H1 (cell line): ENCODE results near the gene SCG3. TPM values are rescaled to one million over a fixed set of nuclear protein-coding genes. Genes with fewer than 3 reads are reported as not detected.

ENCODE experiments used
- CTCF ChIA-PET: fragments of 300-600 bp; sonication (Branson Sonifier 250); formaldehyde crosslinking; loops from one replicate; lab custom pipeline; 2021; ENCODE audit not compliant: partially characterized antibody; lab: Charles Lee
- POLR2A ChIA-PET: fragments of 300-600 bp; sonication (Branson Sonifier 250); formaldehyde crosslinking; loops from one replicate; lab custom pipeline; 2021; ENCODE audit warnings: inconsistent platforms; ENCODE audit not compliant: partially characterized antibody; lab: Charles Lee
- DNase-seq, 2 experiments: peaks; one replicate each; pipeline versions ENCODE4 v3.0.0 to v3.0.0-alpha.2; 2010 to 2022; ENCODE audit warnings: low spot score in 2 of 2, low read depth in 1 of 2, mixed read lengths in 1 of 2
- FAIRE-seq: peaks from 2 replicates; lab custom pipeline; 2011; peaks lifted over from hg19 to GRCh38; lab: Jason Lieb, UNC
- H2AFZ ChIP-seq: 2 replicates; pipeline ENCODE4 v1.8.1; 2012; ENCODE audit warnings: low read length, inconsistent platforms
- H2AK5ac ChIP-seq: 2 replicates; pipeline ENCODE4 v1.6.1; 2013; ENCODE audit warnings: low read depth, low read length
- H2BK120ac ChIP-seq: replicated peaks from 2 replicates; pipeline ENCODE3; 2013; ENCODE audit warnings: low read depth, low read length, inconsistent platforms
- H2BK12ac ChIP-seq: 2 replicates; pipeline ENCODE4 v1.6.1; 2013; ENCODE audit warnings: low read depth, low read length
- H2BK15ac ChIP-seq: 2 replicates; pipeline ENCODE4 v1.6.1; 2013; ENCODE audit warnings: low read length
- H2BK20ac ChIP-seq: 2 replicates; pipeline ENCODE4 v1.6.1; 2013; ENCODE audit warnings: low read length
- H2BK5ac ChIP-seq: 2 replicates; pipeline ENCODE4 v1.6.1; 2013; ENCODE audit warnings: low read depth, low read length
- H3K14ac ChIP-seq: 2 replicates; pipeline ENCODE4 v1.6.1; 2013; ENCODE audit warnings: inconsistent platforms; ENCODE audit not compliant: insufficient read length
- H3K18ac ChIP-seq: 2 replicates; pipeline ENCODE4 v1.6.1; 2013; ENCODE audit warnings: low read length; ENCODE audit errors: extremely low read depth
- H3K23ac ChIP-seq: 2 replicates; pipeline ENCODE4 v1.6.1; 2013; ENCODE audit warnings: inconsistent platforms; ENCODE audit not compliant: insufficient read length
- H3K23me2 ChIP-seq: 2 replicates; pipeline ENCODE4 v1.6.1; 2013; ENCODE audit warnings: low read depth, low read length
- H3K27ac ChIP-seq: 2 replicates; pipeline ENCODE4 v1.6.1; 2011; ENCODE audit warnings: low read depth, low read length, inconsistent platforms
- H3K27me3 ChIP-seq, 4 experiments: replicated peaks in 1 of 4; 1 replicate in 1 of 4; 2 replicates in 3 of 4; pipeline versions ENCODE4 v1.6.1 to v1.8.1; 2011 to 2013; ENCODE audit warnings: low read length in 3 of 4, mild to moderate bottlenecking in 3 of 4, inconsistent platforms in 2 of 4, mixed read lengths in 2 of 4, moderate library complexity in 1 of 4; ENCODE audit not compliant: control insufficient read depth in 3 of 4, insufficient read depth in 3 of 4; ENCODE audit errors: extremely low read depth in 1 of 4
- H3K36me3 ChIP-seq, 4 experiments: 2 replicates each; pipeline versions ENCODE4 v1.6.1 to v1.8.1; 2011 to 2013; ENCODE audit warnings: mild to moderate bottlenecking in 4 of 4, low read length in 3 of 4, moderate library complexity in 2 of 4, control low read depth in 1 of 4, inconsistent platforms in 1 of 4; ENCODE audit not compliant: insufficient read depth in 4 of 4, control insufficient read depth in 2 of 4
- H3K4ac ChIP-seq: replicated peaks from 2 replicates; pipeline ENCODE3; 2013; ENCODE audit warnings: low read length, low read depth, mixed read lengths, inconsistent platforms; ENCODE audit not compliant: insufficient read length
- H3K4me1 ChIP-seq, 4 experiments: replicated peaks in 1 of 4; 1 replicate in 1 of 4; 2 replicates in 3 of 4; pipeline versions ENCODE4 v1.6.1 to v1.8.1; 2011 to 2013; ENCODE audit warnings: low read length in 3 of 4, inconsistent platforms in 2 of 4, mixed read lengths in 1 of 4; ENCODE audit not compliant: insufficient read depth in 4 of 4, control insufficient read depth in 3 of 4
- H3K4me2 ChIP-seq, 2 experiments: 2 replicates each; pipeline versions ENCODE4 v1.6.1 to v1.8.1; 2011 to 2013; ENCODE audit warnings: low read depth in 2 of 2, low read length in 2 of 2, control low read depth in 1 of 2, inconsistent platforms in 1 of 2, mild to moderate bottlenecking in 1 of 2; ENCODE audit not compliant: insufficient read depth in 1 of 2
- H3K4me3 ChIP-seq, 4 experiments: fragments of 200-600, 300-600 bp in 1 of 4; sonication (generic), shearing (Covaris generic), sonication (Bioruptor Twin) in 1 of 4; 2 replicates each; pipeline versions ENCODE4 v1.5.1 to v1.8.1; 2011 to 2016; ENCODE audit warnings: low read length in 4 of 4, low read depth in 3 of 4, control low read depth in 2 of 4, inconsistent platforms in 2 of 4, mild to moderate bottlenecking in 2 of 4, mixed read lengths in 1 of 4, moderate library complexity in 1 of 4; ENCODE audit not compliant: insufficient read depth in 2 of 4; ENCODE audit errors: extremely low read depth in 1 of 4
- H3K56ac ChIP-seq: replicated peaks from 2 replicates; pipeline ENCODE3; 2013; ENCODE audit warnings: low read depth, mild to moderate bottlenecking, mixed read lengths, low read length, inconsistent platforms; ENCODE audit not compliant: insufficient read length
- H3K79me1 ChIP-seq: 2 replicates; pipeline ENCODE4 v1.6.1; 2013; ENCODE audit warnings: low read depth, low read length, control low read depth
- H3K79me2 ChIP-seq, 2 experiments: 2 replicates each; pipeline versions ENCODE4 v1.6.1 to v1.8.1; 2012 to 2013; ENCODE audit warnings: low read length in 2 of 2, mild to moderate bottlenecking in 2 of 2, inconsistent platforms in 1 of 2; ENCODE audit not compliant: insufficient read depth in 2 of 2, control insufficient read depth in 1 of 2
- H3K9ac ChIP-seq, 4 experiments: replicated peaks in 1 of 4; 1 replicate in 1 of 4; 2 replicates in 3 of 4; pipeline versions ENCODE4 v1.6.1 to v1.8.1; 2011 to 2013; ENCODE audit warnings: low read depth in 3 of 4, low read length in 3 of 4, control low read depth in 2 of 4, mild to moderate bottlenecking in 2 of 4, moderate library complexity in 2 of 4, inconsistent platforms in 1 of 4; ENCODE audit errors: extremely low read depth in 1 of 4
- H3K9me3 ChIP-seq, 2 experiments: 2 replicates each; pipeline versions ENCODE4 v1.6.1 to v1.8.1; 2012 to 2013; ENCODE audit warnings: mild to moderate bottlenecking in 2 of 2, moderate library complexity in 2 of 2, control low read depth in 1 of 2, inconsistent platforms in 1 of 2, low read depth in 1 of 2, low read length in 1 of 2, mixed read lengths in 1 of 2; ENCODE audit not compliant: insufficient read depth in 2 of 2
- H4K20me1 ChIP-seq, 2 experiments: replicated peaks in 1 of 2; 2 replicates each; pipeline versions ENCODE3 to v1.8.1; 2011 to 2013; ENCODE audit warnings: inconsistent platforms in 2 of 2, low read length in 2 of 2, mild to moderate bottlenecking in 1 of 2; ENCODE audit not compliant: insufficient read depth in 2 of 2, control insufficient read depth in 1 of 2
- H4K5ac ChIP-seq: 2 replicates; pipeline ENCODE4 v1.6.1; 2013; ENCODE audit warnings: low read length, low read depth, mixed read lengths, inconsistent platforms; ENCODE audit not compliant: insufficient read length
- H4K8ac ChIP-seq: 2 replicates; pipeline ENCODE4 v1.8.0; 2013; ENCODE audit warnings: mild to moderate bottlenecking, moderate library complexity, low read length, inconsistent platforms; ENCODE audit not compliant: insufficient read depth; ENCODE audit errors: extremely low read depth
- H4K91ac ChIP-seq: replicated peaks from 2 replicates; pipeline ENCODE3; 2013; ENCODE audit warnings: low read length, mixed read lengths, inconsistent platforms; ENCODE audit not compliant: insufficient read length
- CTBP2 ChIP-seq: IDR thresholded peaks from 2 replicates; pipeline ENCODE4 v1.7.0; 2011; ENCODE audit warnings: borderline replicate concordance, mild to moderate bottlenecking, moderate library complexity, mixed read lengths, low read length; ENCODE audit not compliant: insufficient read depth, insufficient read length
- RAD21 ChIP-seq, 2 experiments: IDR thresholded peaks in 1 of 2; conservative IDR thresholded peaks in 1 of 2; 2 replicates each; pipeline ENCODE4 v1.6.1; 2011; ENCODE audit warnings: low read depth in 2 of 2, low read length in 2 of 2, improper control_type of control experiment in 1 of 2, inconsistent platforms in 1 of 2, mild to moderate bottlenecking in 1 of 2, moderate library complexity in 1 of 2
- WGBS, 2 experiments: shearing (Covaris generic) in 1 of 2; methylation state at CpG; one replicate each; pipeline versions ENCODE4 v1.1.6 to v1.1.7; 2013 to 2015; ENCODE audit warnings: low lambda C conversion rate in 2 of 2, mixed read lengths in 2 of 2, inconsistent platforms in 1 of 2, low coverage in 1 of 2, missing lambda C conversion rate in 1 of 2; ENCODE audit not compliant: insufficient replicate concordance in 2 of 2, insufficient coverage in 1 of 2, insufficient read length in 1 of 2; ENCODE audit errors: extremely low coverage in 1 of 2, missing lambda C conversion rate in 1 of 2; 5-methylcytosine and 5-hydroxymethylcytosine counted together
- polyA plus RNA-seq, 7 experiments: library from polyadenylated mRNA; depleted of rRNA in 3 of 7; stranded (reverse) in 5 of 7; unstranded in 2 of 7; fragments of >200 nt in 5 of 7; fragments of 200-250 nt in 2 of 7; gene quantifications; 1 replicate in 5 of 7; 2 replicates in 1 of 7; 4 replicates in 1 of 7; pipeline versions ENCODE4 v1.2.1 to v1.2.3, GENCODE V29; 2011 to 2013; ENCODE audit warnings: missing spikeins in 2 of 7, mixed read lengths in 2 of 7
- total RNA-seq: library from RNA; stranded (reverse); fragmentation: NEBNext Ultra II Directional; extraction: Animal tissue kit (Norgen Biotek cat#: 25700); gene quantifications from 2 replicates; pipeline ENCODE4 v1.2.1, GENCODE V29; 2021

Gene SCG3
- total and polyA plus RNA-seq, 2 of the 8 experiments (the other 6 are each of a cell fraction or from before 2014, with no cell fraction given), result 5.2 to 45.9 TPM

GRCh38 chr15:51757450-51757849, 76.1 kb downstream of the SCG3 start:
- Histone ChIP-seq H3K9me3 (no peaks in the 10 kb centered on the region), H3K4me1 (no peaks in the 10 kb centered on the region), H3K18ac (no peak overlapping the region), H3K23ac (no peak overlapping the region), H3K36me3 (no peaks in the 10 kb centered on the region), H2BK15ac (no peak overlapping the region), H3K14ac (no peak overlapping the region), H4K8ac (no peak overlapping the region), H2AK5ac (no peak overlapping the region), H2BK5ac (no peak overlapping the region), H2BK20ac (no peak overlapping the region), H2BK120ac (no peak overlapping the region), H3K27ac (no peak overlapping the region), H3K9ac (no peak overlapping the region), H4K5ac (no peak overlapping the region), H2AFZ (no peak overlapping the region), H3K79me2 (no peaks in the 10 kb centered on the region), H3K79me1 (no peaks in the 10 kb centered on the region; the same call in 1 of the 2 replicates), H2BK12ac (no peak overlapping the region), H3K23me2 (no peaks in the 10 kb centered on the region), H4K91ac (no peak overlapping the region), H3K4me3 (no peak overlapping the region), H3K27me3 (peaks cover 1 to 10% (median 6%) of the 10 kb centered on the region in 4 experiments; a peak in 5 of 7 replicates), H3K4ac (no peak overlapping the region), H3K4me2 (no peak overlapping the region), H3K56ac (no peak overlapping the region), H4K20me1 (peaks cover 2 to 4% of the 10 kb centered on the region in 2 experiments)
- TF ChIP-seq CTBP2, result no peak
- TF ChIP-seq RAD21 (IDR thresholded peaks at IDR 0.05 in 1 of 2, conservative IDR thresholded peaks at IDR 0.05 in 1 of 2; ENCODE audit: low read depth in 2 of 2, low read length in 2 of 2), result peak in 1 of 2 experiments; percentile 24; a peak in 2 of 4 replicates
- WGBS, 2 experiments, result 85% methylated on average over 2 of the region's 2 CpGs; no CpG with 5 or more reads in 1 of the 2 experiments
- DNase-seq, result no peak
- POLR2A ChIA-PET, result interaction anchor here (0.5 to 1.8 kb wide), 3 partner anchors 18 to 213 kb away, joined by 3 to 5 read pairs (median 3); partner anchors contain the start of gene LYSMD2
- peak; percentile 42 for FAIRE-seq
- CTCF ChIA-PET, result interaction anchor here (0.6 to 4.1 kb wide), 19 partner anchors 10 to 407 kb away, joined by 3 to 26 read pairs (median 4); no protein-coding TSS in a partner anchor
